HEK293T (cell line): ENCODE measurements around the gene NRP2.

Experiments
- BHLHE40 ChIP-seq: fragments of 450-650 bp; IDR thresholded peaks from 2 replicates; pipeline ENCODE4 v1.6.1; 2016; ENCODE audit warnings: mild to moderate bottlenecking, moderate library complexity, borderline replicate concordance
- CTBP1 ChIP-seq: fragments of 450-650 bp; IDR thresholded peaks from 2 replicates; pipeline ENCODE4 v1.6.1; 2016; ENCODE audit warnings: borderline replicate concordance
- FOXA1 ChIP-seq: fragments of 450-650 bp; IDR thresholded peaks from 2 replicates; pipeline ENCODE4 v1.6.1; 2016; ENCODE audit warnings: mild to moderate bottlenecking
- FOXK2 ChIP-seq: fragments of 450-650 bp; IDR thresholded peaks from 2 replicates; pipeline ENCODE4 v1.6.1; 2016; ENCODE audit warnings: mild to moderate bottlenecking
- FOXM1 ChIP-seq: fragments of 450-650 bp; IDR thresholded peaks from 2 replicates; pipeline ENCODE4 v1.6.1; 2017; ENCODE audit warnings: mild to moderate bottlenecking, borderline replicate concordance
- HDGF ChIP-seq: fragments of 450-650 bp; IDR thresholded peaks from 2 replicates; pipeline ENCODE4 v1.6.1; 2017; ENCODE audit warnings: antibody characterized with exemption, borderline replicate concordance
- NFRKB ChIP-seq: fragments of 450-650 bp; IDR thresholded peaks from 2 replicates; pipeline ENCODE4 v1.6.1; 2016; ENCODE audit warnings: mild to moderate bottlenecking, moderate library complexity
- SP1 ChIP-seq: fragments of 450-650 bp; IDR thresholded peaks from 2 replicates; pipeline ENCODE4 v1.6.1; 2017

DNA sequence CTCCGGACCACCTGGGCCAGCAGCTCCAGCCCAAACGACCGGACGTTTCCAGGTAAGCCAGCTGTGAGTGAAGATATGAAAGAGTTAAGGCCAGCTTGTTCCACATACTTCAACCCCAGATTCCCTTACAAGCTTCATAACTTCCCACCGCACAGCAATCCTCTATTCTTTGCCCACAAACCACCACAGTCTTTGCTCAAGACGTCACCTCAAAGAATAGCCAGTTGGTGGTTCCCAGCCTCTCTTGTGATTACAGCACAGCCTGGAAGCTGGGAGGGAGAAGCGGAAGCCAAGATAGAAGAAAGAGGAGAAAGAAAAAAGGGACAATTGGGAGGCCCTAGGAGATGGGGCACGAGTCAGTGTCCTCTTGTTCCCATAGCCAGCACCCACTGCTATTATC, 70.6 kb downstream of the NRP2 start:
- TF ChIP-seq NFRKB (no peak), FOXA1 (no peak), FOXM1 (no peak), HDGF (no peak), CTBP1 (no peak), SP1 (no peak), FOXK2 (no peak), BHLHE40 (no peak)
